GM12878 (cell line): ENCODE data around the gene FLVCR2. TPM values are rescaled to one million over a fixed set of nuclear protein-coding genes. Genes with fewer than 3 reads are reported as not detected.

Source experiments
- ATAC-seq: fragments of 200-7000 bp; cut with Tn5 transposase; 3 replicates; pipeline ENCODE4 v1.9.1; 2020; ENCODE audit warnings: mild to moderate bottlenecking, moderate library complexity
- BruUV-seq: library from RNA; stranded (reverse); fragments of 400-500 nt; replicated peaks from 2 replicates; lab custom pipeline; 2021; lab: Mats Ljungman, UMichigan
- CTCF ChIA-PET: fragments of 300-600 bp; sonication (Branson Sonifier 250); formaldehyde crosslinking; extraction: SDS; loops from one replicate; lab custom pipeline; 2021; ENCODE audit warnings: inconsistent platforms; lab: Yijun Ruan, JAX
- POLR2A ChIA-PET: fragments of 350-600 bp; formaldehyde crosslinking; extraction: SDS; loops from one replicate; lab custom pipeline; 2021; ENCODE audit warnings: inconsistent platforms; lab: Charles Lee
- RAD21 ChIA-PET: fragments of 300-600 bp; sonication (Branson Sonifier 250); formaldehyde crosslinking; loops from one replicate; lab custom pipeline; 2023; ENCODE audit warnings: antibody characterized with exemption; ENCODE audit not compliant: unreplicated experiment; lab: Charles Lee
- SMC1A ChIA-PET: fragments of 300-600 bp; sonication (Branson Sonifier 250); formaldehyde crosslinking; loops from one replicate; lab custom pipeline; 2023; ENCODE audit not compliant: unreplicated experiment, uncharacterized antibody; lab: Charles Lee
- DNase-seq: peaks from one replicate; pipeline ENCODE4 v3.0.0-alpha.2; 2011; ENCODE audit warnings: low read depth, low spot score
- FAIRE-seq: peaks from 3 replicates; lab custom pipeline; 2011; peaks lifted over from hg19 to GRCh38; lab: Jason Lieb, UNC
- H2AFZ ChIP-seq: 2 replicates; pipeline ENCODE4 v1.6.0; 2011; ENCODE audit warnings: low read depth, low read length, control low read depth; ENCODE audit not compliant: control insufficient read depth
- H3K27ac ChIP-seq: 2 replicates; pipeline ENCODE4 v1.5.1; 2011; ENCODE audit warnings: control low read depth; ENCODE audit not compliant: control insufficient read depth, insufficient read depth
- H3K27me3 ChIP-seq, 2 experiments: replicated peaks in 1 of 2; 2 replicates each; pipeline versions ENCODE4 v1.6.0 to v1.6.1; 2011; ENCODE audit warnings: low read length in 1 of 2; ENCODE audit not compliant: control insufficient read depth in 2 of 2, insufficient read depth in 2 of 2
- H3K36me3 ChIP-seq, 2 experiments: 2 replicates each; pipeline ENCODE4 v1.5.1; 2011; ENCODE audit warnings: low read length in 1 of 2; ENCODE audit not compliant: control insufficient read depth in 2 of 2, insufficient read depth in 2 of 2
- H3K4me1 ChIP-seq: 2 replicates; pipeline ENCODE4 v1.6.1; 2011; ENCODE audit warnings: mild to moderate bottlenecking, low read length, moderate library complexity, mixed read lengths; ENCODE audit not compliant: control insufficient read depth, insufficient read depth
- H3K4me2 ChIP-seq: 2 replicates; pipeline ENCODE4 v1.6.0; 2011; ENCODE audit warnings: control low read depth; ENCODE audit not compliant: control insufficient read depth, insufficient read depth
- H3K4me3 ChIP-seq: fragments of 200-600 bp; sonication (generic); 2 replicates; pipeline ENCODE4 v1.5.1; 2016
- H3K79me2 ChIP-seq: 2 replicates; pipeline ENCODE4 v1.6.0; 2011; ENCODE audit warnings: low read length; ENCODE audit not compliant: control insufficient read depth, insufficient read depth
- H3K9ac ChIP-seq: 2 replicates; pipeline ENCODE4 v1.8.0; 2011; ENCODE audit warnings: low read length, control low read depth, mixed read lengths; ENCODE audit not compliant: control insufficient read depth, insufficient read depth
- H3K9me3 ChIP-seq: replicated peaks from 3 replicates; pipeline ENCODE4 v1.5.1; 2011; ENCODE audit warnings: mild to moderate bottlenecking, low read length; ENCODE audit not compliant: control insufficient read depth, insufficient read depth
- H4K20me1 ChIP-seq: 2 replicates; pipeline ENCODE4 v1.6.0; 2011; ENCODE audit not compliant: control insufficient read depth, insufficient read depth
- E2F8 ChIP-seq: fragments of 450-650 bp; IDR thresholded peaks from 2 replicates; pipeline ENCODE4 v1.6.1; 2018; ENCODE audit warnings: mild to moderate bottlenecking, low read depth, moderate library complexity; ENCODE audit not compliant: partially characterized antibody
- PKNOX1 ChIP-seq: fragments of 450-650 bp; IDR thresholded peaks from 2 replicates; pipeline ENCODE4 v1.6.1; 2016; ENCODE audit warnings: mild to moderate bottlenecking
- REST ChIP-seq: IDR thresholded peaks from 2 replicates; pipeline ENCODE4 v1.6.1; 2012; ENCODE audit warnings: mild to moderate bottlenecking, low read depth, low read length
- whole genome bisulfite sequencing: methylation state at CpG from one replicate; pipeline ENCODE4 v1.1.6; 2016; ENCODE audit warnings: low lambda C conversion rate; ENCODE audit not compliant: insufficient replicate concordance, insufficient coverage; ENCODE audit errors: missing lambda C conversion rate; 5-methylcytosine and 5-hydroxymethylcytosine counted together
- in situ Hi-C: fragments of 300-500 bp; cut with MboI; formaldehyde crosslinking; loops from 9 replicates; pipeline ENCODE4 v1.14.3; 2018; ENCODE audit warnings: mixed read lengths
- intact Hi-C: fragments of 100-400 bp; cut with micrococcal nuclease; formaldehyde crosslinking; loops from one replicate; pipeline ENCODE4 v1.14.2; 2022; ENCODE audit not compliant: unreplicated experiment
- polyA plus RNA-seq, 11 experiments: library from polyadenylated mRNA; depleted of rRNA in 4 of 11; unstranded in 6 of 11; stranded (reverse) in 5 of 11; fragments of >200 nt; fragmentation: Nextera tagmentation in 4 of 11; fragmentation: Illumina TruSeq in 1 of 11; extraction: Ambion mirVana in 4 of 11; extraction: Trizol in 1 of 11; gene quantifications; 1 replicate in 1 of 11; 2 replicates in 10 of 11; pipeline versions ENCODE4 v1.2.1 to v1.2.3, GENCODE V29; 2011 to 2016; ENCODE audit warnings: inconsistent platforms in 2 of 11, missing spikeins in 2 of 11, low read depth in 1 of 11
- total RNA-seq, 4 experiments: library from RNA; depleted of rRNA in 3 of 4; stranded (reverse); fragments of >200 nt in 3 of 4; fragmentation: Illumina TruSeq in 1 of 4; extraction: Trizol in 1 of 4; gene quantifications; 2 replicates each; pipeline versions ENCODE4 v1.2.1 to v1.2.3, GENCODE V29; 2013 to 2021

FLVCR2 gene
- total and polyA plus RNA-seq, 10 of the 15 experiments (the other 5 are each of a cell fraction or from before 2014, with no cell fraction given), result 0.24 to 3.7 (median 1.6) TPM

- TF ChIP-seq REST, result no peak
These were observed 30.7 kb upstream of the FLVCR2 start (continued) for GRCh38 chr14:75547552-75548250.

- FAIRE-seq (no peak), ATAC-seq (peak; percentile 6; the same call in 1 of the 3 replicates), DNase-seq (no peak)
- peaks cover 8 to 16% of the 10 kb centered on the region in 2 experiments; a peak in 3 of 4 replicates for H3K36me3 ChIP-seq
- H2AFZ ChIP-seq, result no peak overlapping the region
- no peak overlapping the region for H3K4me3 ChIP-seq
- H3K79me2 ChIP-seq, result peaks cover 19% of the 10 kb centered on the region
- H3K27ac ChIP-seq, result peak overlapping the region; percentile 53
- no peaks in the 10 kb centered on the region; the same call in 1 of the 2 replicates for H4K20me1 ChIP-seq
- no peaks in the 10 kb centered on the region for H3K9me3 ChIP-seq
- no TSS peak for BruUV-seq
- ChIA-PET POLR2A (interaction anchor here (0.6 to 2.9 kb wide), 10 partner anchors 9 to 112 kb away, joined by 3 to 17 read pairs (median 5); partner anchors contain the start of genes ERG28 and TTLL5), RAD21 (interaction anchor here (0.5 to 3.2 kb wide), 12 partner anchors 8 to 104 kb away, joined by 3 to 38 read pairs (median 6); partner anchors contain the start of gene BATF), SMC1A (interaction anchor here (0.7 to 13.7 kb wide), 13 partner anchors 8 to 220 kb away, joined by 3 to 257 read pairs (median 6); partner anchors contain the start of gene BATF), CTCF (interaction anchor here (0.8 to 25.9 kb wide), 10 partner anchors 9 to 108 kb away, joined by 3 to 481 read pairs (median 6); partner anchors contain the start of gene BATF)
- in situ Hi-C loops, result loop anchor here (25.0 kb wide), 1 partner anchor 1786 kb away; a partner anchor contains a TSS
- intact Hi-C loops, result loop anchor here (10.0 kb wide), 1 partner anchor 54 kb away; no protein-coding TSS in a partner anchor
- H3K4me1 ChIP-seq, result peaks cover 26% of the 10 kb centered on the region
- H3K27me3 ChIP-seq, result no peaks in the 10 kb centered on the region
- H3K9ac ChIP-seq, result peak overlapping the region; percentile 25; the same call in 1 of the 2 replicates
- WGBS, result 21% methylated on average over 7 of the region's 7 CpGs
- H3K4me2 ChIP-seq, result peak overlapping the region; percentile 36
- TF ChIP-seq PKNOX1 (no peak), E2F8 (peak; percentile 17)
These were observed 29.9 kb upstream of the FLVCR2 start for GRCh38 chr14:75548544-75548943.
